ENCODE data around the gene FAM180A.

The FAM180A gene

GRCh38 chr7:135733603-135734342 lies 14.8 kb downstream of the FAM180A start:
- TF ChIP-seq CTCF (IDR thresholded peaks at IDR 0.05) = no peak

GRCh38 chr7:135731131-135731530 lies 17.5 kb downstream of the FAM180A start:
- no peak for TF ChIP-seq CTCF (IDR thresholded peaks at IDR 0.05)

- no peak for TF ChIP-seq CTCF (IDR thresholded peaks at IDR 0.05)
Observed at GRCh38 chr7:135729230-135729629, 19.4 kb downstream of the FAM180A start.

GRCh38 chr7:135728136-135728669 lies 20.4 kb downstream of the FAM180A start, which contains the start of gene SLC13A4:
TSS of gene SLC13A4 (minus strand) at chr7:135728186. CDS start at chr7:135727496, 690 bp downstream.
- no peak for TF ChIP-seq CTCF (IDR thresholded peaks at IDR 0.05)

- no peak for TF ChIP-seq CTCF (IDR thresholded peaks at IDR 0.05)
Observed at GRCh38 chr7:135726911-135727673, 21.5 kb downstream of the FAM180A start.

GRCh38 chr7:135726276-135726788 lies 22.3 kb downstream of the FAM180A start:
- no peak for TF ChIP-seq CTCF (IDR thresholded peaks at IDR 0.05)

- no peak for TF ChIP-seq CTCF (IDR thresholded peaks at IDR 0.05)
Observed at GRCh38 chr7:135723411-135723810, 25.2 kb downstream of the FAM180A start.

Measured in LNCAP (cell line).